ENCODE results near the gene IFT122.

The IFT122 gene

DNA sequence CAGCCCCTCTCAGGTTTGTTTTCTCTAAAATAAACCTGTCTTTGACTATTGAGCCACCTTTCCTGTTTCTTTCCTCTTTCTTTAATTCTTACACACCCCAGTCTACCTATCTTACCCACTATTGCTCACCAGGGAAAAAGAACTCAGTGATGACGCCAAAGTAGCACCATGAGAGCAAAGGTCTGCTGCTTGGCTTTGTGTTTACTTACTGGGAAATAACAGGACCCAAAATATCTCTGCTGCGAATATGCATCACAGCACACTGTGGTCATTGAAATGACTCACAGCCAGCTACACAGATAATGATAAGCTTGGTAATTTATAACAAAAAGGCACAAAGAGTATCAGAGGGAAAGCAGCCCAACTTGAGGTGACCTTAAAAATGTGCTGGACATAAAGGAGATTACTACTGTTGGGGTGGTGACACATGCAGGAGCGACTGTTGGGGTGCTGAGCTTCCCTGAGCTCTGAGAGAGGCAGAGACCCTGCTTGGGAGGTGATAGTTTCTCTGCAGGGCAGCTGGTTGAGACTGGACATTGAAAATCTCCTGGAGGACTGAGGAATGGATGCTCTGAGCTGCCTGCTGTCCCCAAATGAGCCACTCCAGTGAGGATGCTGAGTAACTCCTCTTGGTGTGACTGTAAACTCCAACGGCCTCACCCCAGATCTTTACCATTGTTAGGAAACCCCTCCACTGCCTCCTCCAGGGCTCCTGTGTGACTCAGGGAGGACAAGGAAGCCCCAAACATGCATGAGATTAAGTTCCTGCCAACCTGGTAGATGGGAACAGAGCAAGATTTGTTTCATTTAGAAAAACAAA, 26.1 kb upstream of the IFT122 start:
- peak; percentile 85 for DNase-seq (ENCODE audit: low spot score)

DNA sequence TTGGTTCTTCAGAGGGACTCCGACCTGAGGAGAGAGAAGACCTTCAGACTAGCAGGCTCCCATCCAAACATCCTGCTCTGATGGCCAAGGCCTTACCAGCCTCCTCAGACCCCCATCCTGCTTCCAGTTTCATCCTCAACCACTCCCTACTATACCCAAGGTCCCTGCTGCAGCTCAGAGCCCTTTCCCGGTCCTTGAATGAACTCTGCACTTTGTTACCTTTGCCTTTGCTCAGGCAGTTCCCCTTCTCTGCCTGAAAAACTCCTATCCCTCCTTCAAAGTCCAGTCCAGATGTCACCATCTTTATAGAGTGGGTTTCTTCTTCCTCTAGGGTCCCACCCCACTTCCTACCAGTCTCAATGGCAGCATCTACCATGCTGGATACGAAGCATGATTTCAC, 24.6 kb upstream of the IFT122 start:
- no peak for DNase-seq (ENCODE audit: low spot score)

DNA sequence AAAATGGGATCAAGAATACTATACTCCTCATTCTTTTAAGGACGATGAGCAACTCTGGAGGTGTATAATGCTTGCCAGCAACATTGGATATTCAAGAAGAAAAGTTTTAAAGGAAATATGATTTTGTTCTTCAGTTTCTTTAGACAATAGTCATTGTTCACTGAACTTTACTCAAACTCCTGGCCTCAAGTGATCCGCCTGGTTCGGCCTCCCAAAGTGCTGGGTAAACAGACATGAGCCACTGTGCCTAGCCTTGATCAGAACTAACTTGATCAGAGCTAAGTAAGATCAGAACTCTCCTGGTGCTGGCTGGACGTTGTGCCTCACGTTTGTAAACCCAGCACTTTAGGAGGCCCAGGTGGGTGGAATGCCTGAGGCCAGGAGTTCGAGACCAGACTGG, 24.2 kb upstream of the IFT122 start:
- no peak for DNase-seq (ENCODE audit: low spot score)

DNA sequence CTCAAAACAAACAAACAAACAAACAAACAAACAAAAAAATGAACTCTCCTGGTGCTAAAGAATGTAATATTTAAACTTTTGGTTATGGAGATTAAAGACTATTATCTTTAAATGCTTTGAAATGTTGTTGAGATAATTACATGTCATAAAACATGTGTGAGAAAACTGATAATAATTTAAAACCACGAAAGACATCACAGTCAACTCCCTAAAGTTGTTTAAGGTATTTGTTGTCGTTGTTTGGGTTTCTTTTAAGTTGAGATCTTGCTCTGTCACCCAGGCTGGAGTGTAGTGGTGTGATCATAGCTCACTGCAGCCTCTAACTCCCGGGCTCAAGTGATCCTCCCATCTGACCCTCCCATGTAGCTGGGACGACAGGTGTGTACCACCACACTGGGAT, 23.6 kb upstream of the IFT122 start:
- DNase-seq (ENCODE audit: low spot score): no peak

DNA sequence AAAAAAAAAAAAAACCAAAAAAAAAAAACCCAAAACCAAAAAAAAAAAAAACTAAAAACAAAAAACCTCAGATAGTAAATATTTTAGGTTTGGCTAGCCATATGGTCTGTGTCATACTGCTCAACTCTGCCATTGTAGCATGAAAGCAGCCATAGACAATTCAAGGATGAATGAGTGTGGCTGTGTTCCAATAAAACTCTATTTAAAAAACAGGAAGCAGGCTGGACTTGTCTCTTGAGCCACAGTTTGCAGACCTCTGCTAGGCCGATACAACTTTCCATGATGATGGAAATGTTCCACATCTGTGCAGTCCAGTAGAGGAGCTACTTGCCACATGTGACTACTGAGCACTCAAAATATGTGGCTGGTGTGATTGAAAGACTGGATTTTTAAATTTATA, 22.7 kb upstream of the IFT122 start:
- DNase-seq (ENCODE audit: low spot score): no peak

DNA sequence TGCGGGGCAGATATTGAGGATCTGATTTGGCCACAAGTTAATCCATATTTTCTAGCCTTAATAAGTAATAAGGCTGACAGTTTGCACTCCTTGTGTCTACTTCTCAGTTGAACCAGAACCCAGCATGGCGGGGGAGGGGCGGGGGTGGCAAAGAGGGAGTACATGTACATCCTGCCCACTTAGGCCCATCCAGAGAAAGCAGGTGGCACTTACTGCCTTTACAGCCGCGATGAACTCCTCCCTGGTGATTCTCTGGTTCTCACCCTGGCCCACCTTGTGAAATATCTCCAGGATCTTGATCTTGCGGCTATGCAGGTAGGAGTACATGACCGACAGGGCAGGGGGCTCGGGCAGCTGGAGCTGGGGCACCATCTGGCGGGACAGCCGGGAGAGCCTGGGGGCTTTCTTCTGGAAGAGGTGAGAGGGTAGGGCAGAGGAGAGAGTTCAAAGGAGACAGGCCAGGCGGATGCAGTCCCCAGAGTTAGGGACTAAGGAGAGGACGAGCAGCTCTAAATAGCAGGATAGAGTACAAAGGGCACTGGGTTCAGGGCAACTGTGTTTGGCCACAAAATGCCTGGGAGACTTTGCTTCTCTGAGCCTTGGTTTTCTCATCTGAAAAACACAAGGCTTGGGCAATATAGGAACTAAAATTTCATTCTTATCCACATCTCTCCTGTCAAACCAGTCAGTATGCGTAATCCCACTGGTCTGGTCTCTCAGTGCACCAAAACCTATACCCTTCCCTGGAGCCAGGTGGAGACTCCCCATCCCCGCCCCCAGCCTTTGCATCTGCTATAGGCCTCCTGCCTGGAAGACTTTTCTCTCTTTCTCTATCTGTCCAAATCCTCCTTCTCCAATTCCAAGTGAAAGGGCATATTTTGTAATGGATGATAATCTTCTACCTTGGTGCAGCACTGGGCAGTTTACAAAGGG, 21.7 kb upstream of the IFT122 start:
- no peak for DNase-seq (ENCODE audit: low spot score)

DNA sequence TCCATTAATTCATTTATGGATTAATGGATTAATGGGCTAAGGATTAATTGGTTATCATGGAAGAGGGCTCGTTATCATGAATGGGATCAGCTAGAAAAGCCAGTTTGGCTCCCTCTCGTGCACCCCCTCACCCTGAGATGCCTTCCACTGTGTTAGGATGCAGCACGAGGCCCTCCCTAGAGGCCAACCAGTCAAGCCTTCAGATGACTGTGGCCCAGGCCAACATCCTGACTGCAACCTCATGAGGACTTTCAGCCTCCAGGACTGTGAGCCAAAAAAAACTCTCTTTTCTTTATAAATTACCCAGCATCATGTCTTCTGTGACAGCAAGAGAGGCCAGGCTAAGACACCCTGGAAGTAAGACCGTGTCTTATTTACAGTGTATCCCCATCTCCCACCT, 20.5 kb upstream of the IFT122 start:
- DNase-seq (ENCODE audit: low spot score): no peak

DNA sequence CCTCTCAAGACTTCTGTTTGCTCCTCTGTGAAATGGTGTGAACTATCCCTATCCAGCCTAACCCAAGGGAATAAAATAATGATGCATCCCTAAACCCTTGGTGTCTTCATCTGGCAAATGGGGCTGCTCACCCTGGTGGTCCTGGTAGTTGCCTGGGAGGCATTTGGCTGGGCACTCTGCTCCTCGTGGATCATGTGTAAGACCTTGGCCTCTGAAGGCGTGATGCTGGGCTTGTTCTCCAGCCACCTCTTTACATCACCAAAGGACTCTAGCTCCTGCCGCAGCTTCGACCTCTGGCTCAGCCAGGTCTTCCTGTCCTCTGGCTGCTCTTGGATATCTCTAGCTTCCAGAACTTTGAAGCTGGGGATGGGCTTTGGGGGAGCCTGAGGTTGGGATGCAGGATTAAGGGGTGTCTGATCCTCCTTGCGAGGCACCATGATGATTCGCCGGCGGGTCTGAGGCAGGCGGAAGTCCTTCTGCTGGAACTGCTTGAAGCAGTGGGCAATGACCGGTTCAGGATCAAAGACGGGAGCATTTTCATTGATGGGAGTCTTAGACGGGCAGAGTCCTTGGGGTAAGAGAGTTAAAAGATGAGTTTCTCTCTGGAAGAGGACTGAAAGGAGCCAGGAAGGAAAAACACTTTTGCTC, 18.7 kb upstream of the IFT122 start:
- DNase-seq (ENCODE audit: low spot score): no peak

DNA sequence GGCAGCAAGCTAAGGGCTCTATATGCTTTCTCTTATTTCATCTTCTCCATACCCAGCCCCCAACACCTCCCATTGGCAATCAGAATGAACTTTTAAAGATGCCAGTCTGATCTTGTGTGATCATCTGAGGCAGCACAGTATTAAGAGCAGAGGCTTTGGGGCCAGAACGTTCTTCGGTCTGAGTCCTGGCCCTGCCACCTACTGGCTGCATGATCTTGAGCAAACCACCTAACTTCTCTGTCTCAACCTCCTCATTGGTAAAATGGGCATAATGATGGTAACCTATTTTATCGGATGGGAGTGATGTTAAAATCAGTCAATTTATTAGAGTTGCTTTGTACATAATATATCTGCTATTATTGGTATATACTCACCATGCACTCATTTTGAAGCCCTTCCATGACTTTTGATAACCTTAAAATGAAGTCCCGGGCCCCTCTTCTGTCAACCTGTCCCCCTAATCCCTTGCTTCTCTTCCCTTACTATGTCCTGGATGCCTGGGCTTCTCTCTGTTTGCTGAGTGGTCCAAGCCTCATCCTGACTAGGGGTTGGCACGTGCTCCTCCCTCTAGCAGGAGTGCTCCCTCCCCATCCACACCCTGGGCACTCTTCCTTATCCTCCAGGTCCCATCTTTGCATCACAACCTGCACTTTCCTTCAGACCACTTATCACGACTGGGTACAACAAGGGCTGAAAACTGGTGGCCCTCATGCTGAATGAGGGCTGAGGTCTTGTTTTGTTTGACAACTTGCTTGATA, 17.9 kb upstream of the IFT122 start:
- DNase-seq (ENCODE audit: low spot score): no peak

DNA sequence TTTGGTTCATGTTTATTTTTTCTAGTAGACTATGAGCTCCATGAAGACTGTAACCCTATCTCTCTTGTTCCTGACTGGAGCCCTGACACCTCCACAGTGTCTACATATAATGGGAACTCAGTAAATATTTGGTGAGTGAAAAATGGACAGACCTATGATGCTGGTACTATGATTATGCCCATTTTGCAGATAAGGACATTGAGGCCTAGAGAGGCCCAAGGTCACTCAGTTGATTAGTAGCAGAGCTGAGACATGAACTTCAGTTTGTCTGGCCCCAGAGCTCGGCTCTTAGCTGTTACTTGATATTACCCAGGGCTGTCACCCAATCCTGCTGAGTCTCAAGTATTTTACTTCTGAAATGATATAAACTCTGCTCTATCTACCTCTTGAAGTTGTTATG, 17.1 kb upstream of the IFT122 start:
- DNase-seq (ENCODE audit: low spot score): no peak

DNA sequence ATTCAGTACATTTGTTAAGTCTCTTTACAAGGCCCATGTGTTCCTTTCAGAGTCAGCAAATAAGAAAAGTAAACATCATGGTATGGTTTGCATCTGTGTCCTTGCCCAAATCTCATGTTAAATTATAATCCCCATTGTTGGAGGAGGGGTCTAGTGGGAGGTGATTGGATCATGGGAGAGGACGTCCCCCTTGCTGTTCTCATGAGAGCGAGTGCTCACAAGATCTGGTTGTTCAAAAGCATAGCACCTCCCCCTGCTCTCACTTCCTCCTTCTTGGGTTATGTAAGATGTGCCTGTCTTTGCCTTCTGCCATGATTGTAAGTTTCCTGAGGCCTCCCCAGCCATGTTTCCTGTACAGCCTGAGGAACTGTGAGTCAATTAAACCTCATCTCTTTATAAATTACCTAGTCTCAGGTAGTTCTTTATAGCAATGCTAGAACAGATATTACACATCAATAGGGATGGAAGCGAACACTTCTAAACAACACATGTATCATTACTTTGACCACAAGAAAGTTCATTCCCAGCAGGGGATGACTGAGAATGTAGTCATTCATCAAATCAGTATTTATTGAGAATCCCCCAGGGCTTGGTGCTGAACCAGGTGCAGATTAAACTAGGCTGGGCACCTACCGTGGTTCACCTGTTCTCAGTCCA, 15.7 kb upstream of the IFT122 start:
- DNase-seq (ENCODE audit: low spot score): no peak

DNA sequence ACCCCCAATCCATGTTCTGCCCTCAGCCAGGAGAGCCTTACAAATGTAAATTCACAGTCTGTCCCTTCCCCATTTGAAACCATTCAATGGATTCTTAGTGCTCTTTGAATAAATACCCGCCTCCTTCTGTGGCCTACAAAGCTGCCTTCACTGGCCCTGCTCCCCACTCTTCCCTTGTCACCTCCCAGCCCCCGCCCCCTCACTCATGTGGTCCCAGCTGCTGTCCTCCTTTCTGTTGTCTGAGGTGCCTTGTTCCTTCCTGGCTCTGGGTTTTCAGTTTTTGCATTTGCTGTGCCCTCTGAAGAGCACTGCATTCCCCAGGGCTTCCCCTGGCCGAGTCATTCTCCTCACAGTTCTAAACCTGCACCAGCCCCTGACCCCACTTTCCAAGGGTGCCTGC, 14.8 kb upstream of the IFT122 start:
- DNase-seq (ENCODE audit: low spot score): no peak

DNA sequence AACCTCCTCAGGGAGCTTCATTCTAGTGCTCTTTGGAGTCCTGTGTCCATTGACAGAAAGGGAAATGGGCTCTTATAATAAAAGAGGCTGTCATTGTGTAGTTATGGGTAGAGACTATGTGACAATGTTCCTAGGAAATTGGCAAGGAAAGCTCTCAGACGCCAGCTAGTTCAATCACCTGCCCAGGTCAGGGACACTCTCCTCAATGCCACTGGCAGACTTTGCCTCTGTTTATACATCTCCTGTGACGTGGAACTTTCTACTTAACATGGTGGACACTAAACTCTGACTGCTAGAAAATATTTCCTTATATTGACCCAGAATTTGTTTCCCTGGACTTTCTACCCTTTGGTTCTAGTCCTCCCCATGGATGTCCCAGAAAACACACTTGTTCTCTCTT, 14.4 kb upstream of the IFT122 start:
- no peak for DNase-seq (ENCODE audit: low spot score)

DNA sequence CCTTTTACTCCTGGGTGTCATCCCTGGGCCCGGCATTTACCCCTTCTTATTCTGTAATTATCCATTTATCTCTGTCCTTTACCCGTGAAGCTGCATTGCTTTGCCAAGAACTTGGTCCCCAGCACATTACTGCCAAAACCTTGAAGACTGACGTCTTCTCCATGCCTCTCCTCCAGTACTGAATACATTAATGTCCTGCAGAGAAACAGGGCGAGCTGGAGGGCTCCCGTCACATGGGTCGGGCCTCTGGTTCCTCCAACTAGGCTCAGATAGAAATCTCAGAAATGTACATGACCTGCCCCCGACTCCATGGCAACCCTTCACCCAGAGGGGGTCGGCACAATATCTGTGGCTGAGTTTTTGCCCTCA, 12.0 kb upstream of the IFT122 start:
- DNase-seq (ENCODE audit: low spot score): no peak

DNA sequence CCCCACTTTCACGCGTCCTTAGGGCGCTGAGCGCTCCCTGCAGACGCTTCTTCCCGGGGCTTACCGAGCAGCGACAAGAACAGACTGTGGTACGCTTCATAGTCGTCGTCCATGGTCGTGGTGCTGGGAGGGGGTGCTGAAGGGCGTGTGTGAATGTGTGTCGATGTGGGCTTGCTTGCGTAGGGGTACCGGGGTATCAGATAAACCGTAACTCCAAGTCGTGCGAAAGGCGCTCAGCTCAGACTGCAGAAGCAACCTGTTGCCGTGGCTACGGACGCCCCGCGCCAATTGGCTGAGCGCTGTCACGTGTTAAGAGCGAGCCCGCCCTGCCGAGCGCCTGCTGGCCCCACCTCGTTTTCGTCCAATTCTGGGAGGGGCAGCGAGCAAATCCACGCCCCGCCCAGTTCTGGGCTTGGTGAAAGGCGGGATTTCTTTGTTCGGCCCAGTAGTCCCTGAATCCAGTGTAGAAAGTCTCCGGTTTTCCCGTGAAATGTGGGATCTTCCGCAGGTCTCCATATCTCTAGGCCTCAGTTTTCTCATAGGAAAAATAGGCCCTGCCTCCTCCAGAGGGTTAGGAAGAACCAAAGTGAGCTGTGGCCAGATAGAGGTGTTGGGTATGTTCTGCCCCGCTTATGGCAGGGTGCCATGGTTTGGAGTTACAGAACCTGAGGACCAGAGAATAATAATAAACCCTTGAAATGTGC, 11.5 kb upstream of the IFT122 start, which contains the start of gene EFCAB12:
TSS of gene EFCAB12 (minus strand) at position 261 of the 704 bp plus-strand sequence. CDS start at position 113, 148 bp downstream.
- DNase-seq (ENCODE audit: low spot score): peak; percentile 94

DNA sequence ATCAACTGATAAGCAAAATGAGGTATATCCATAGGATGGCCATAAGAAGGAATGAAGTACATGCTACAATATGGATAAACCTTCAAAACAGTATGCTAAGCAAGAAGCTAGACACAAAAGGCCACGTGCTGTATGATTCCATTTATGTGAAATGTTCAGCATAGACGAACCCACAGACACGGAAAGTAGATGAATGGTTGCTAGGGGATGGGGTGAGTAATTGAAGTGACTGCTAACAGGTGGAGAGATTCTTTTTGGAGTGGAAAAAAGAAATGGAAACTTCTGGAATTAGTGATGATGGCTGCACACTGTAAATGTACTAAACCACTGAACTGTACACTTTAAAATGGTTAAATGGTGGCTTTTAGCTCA, 11.0 kb upstream of the IFT122 start:
- DNase-seq (ENCODE audit: low spot score): no peak

DNA sequence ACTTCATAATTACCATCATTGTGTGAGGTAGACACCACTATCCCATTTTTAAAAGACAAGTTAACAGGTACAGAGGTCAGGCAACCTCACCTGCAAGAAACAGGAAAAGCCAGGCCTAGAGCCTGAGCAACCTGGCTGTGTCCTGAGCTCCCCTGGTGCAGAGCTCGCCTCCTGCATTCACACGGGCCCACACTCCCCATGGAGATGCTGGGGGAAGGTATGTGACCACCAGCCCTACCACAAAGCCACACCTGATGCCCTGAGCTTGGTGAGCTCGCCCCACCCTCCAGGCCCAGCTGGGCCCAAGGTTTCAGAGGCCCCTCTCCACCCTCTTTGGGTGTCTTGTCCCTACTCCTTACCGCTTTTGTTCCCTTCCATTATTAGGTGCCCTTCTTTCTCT, 10.4 kb upstream of the IFT122 start:
- DNase-seq (ENCODE audit: low spot score): no peak

DNA sequence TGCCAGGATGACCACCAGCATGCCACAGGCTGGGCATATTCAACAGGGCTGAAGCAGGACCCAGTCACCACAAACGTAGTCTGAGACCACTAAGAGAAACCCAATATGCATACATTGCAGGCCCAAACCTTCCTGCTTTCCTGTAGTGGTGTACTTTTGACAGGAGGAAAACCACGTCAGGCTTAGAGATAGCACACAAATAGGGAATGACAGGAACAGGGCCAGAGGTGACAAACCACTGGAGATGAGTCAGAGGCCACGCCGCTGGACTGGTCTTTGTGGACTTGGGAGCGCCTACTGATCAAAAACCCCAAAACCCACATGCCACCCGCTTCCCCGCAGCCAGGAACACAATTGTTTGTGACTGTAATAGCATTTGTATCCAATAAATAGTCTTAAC, 8.0 kb upstream of the IFT122 start:
- DNase-seq (ENCODE audit: low spot score): no peak

DNA sequence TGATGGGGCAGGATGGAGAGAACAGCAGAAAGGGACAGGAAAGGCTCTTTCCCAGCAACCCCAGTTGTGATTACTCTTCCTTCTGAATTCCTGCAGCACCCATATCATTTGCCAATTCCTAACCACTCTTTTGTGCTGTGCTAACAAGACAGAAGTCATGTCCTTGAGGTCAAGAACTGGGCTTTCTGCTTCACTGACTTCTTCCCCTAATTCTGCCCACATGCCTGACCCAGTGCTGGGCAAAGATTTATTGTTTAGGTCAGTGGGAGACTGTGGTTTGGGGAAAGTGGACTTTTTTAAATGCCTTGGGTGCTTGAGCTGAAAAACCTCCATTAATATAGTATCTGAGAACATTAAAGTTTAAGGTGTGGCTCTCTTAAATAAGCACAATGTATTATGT, 7.4 kb upstream of the IFT122 start:
- DNase-seq (ENCODE audit: low spot score): no peak

DNA sequence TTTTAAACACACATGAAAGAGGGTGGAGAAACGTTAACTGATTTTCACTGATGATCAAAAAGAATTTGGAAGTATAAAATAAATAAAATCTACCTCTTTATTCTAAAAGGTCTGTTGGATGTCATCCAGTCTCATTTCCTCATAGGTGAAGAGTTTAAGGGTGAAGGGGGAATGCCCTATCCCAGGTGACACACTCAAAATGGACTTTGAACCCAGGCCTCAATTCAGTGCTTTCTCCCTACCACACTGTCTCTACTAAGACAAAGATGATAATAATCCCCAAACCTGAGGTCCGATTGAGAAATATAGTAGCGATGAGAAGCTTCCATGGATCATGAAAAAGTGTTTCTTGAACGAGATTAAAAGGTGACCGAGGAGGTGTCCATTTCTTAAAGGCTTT, 6.5 kb upstream of the IFT122 start:
- no peak for DNase-seq (ENCODE audit: low spot score)

DNA sequence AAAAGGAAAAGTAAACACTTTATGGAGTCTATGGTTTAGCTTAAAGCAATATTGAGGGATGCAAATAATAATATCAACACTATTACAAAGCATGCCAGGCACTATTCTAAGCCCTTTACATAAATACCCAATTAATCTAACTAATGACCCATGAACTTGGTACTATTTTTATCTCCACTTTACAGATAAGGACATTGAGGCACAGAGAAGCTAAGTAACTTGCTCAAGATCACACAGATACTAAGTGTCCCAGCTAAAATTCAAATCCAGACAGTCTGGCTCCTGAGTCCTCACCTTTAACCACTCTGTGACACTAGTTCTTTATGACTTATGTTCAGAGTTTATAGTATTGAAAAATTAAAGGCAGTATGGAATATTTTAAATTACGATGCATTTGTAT, 5.9 kb upstream of the IFT122 start:
- no peak for DNase-seq (ENCODE audit: low spot score)
